ENCODE data around the gene NSUN4. TPM values are rescaled to one million over a fixed set of nuclear protein-coding genes. Genes with fewer than 3 reads are reported as not detected.
"Not testable (repeated sequence)": the region's sequence is repeated elsewhere in the genome, so short reads cannot be mapped to it uniquely, and the experiment has no call there.

NSUN4 gene
- total RNA-seq, 1 experiment from 2014 or later, result 30.7 TPM

GRCh38 chr1:46315669-46316403, 24.8 kb upstream of the NSUN4 start:
- BruUV-seq (replicated peaks), result no TSS peak
- DNase-seq (ENCODE audit: low spot score), result no peak
- Histone ChIP-seq H3K4me3 (ENCODE audit: low read depth, low read length, poor library complexity, severe bottlenecking) (no peak overlapping the region), H3K27me3 (replicated peaks; ENCODE audit: insufficient read depth, low read depth, low read length, poor library complexity) (no peaks in the 10 kb centered on the region), H3K27ac (ENCODE audit: low read depth, low read length, poor library complexity, severe bottlenecking) (no peak overlapping the region), H3K36me3 (ENCODE audit: insufficient read depth, low read length, poor library complexity, severe bottlenecking) (peaks cover 58% of the 10 kb centered on the region), H3K9me3 (ENCODE audit: low read depth, low read length, poor library complexity, severe bottlenecking) (no peaks in the 10 kb centered on the region), H3K4me1 (ENCODE audit: insufficient read depth, low read length, poor library complexity, severe bottlenecking) (no peaks in the 10 kb centered on the region)
- intact Hi-C loops (cut with micrococcal nuclease; ENCODE audit: unreplicated experiment), result no loop called here
- TF ChIP-seq EZH2 (IDR thresholded peaks at IDR 0.05; ENCODE audit: borderline replicate concordance, low read depth, low read length, poor library complexity, severe bottlenecking), result no peak
- TF ChIP-seq CTCF (conservative IDR thresholded peaks at IDR 0.05; ENCODE audit: low read depth, low read length), result no peak
- POLR2A ChIA-PET (ENCODE audit: low non-redundant PET), result no interaction called here
- CTCF ChIA-PET, result no interaction called here

- Histone ChIP-seq H3K36me3 (ENCODE audit: insufficient read depth, low read length, poor library complexity, severe bottlenecking) (peaks cover 43% of the 10 kb centered on the region), H3K9me3 (ENCODE audit: low read depth, low read length, poor library complexity, severe bottlenecking) (no peaks in the 10 kb centered on the region), H3K4me3 (ENCODE audit: low read depth, low read length, poor library complexity, severe bottlenecking) (no peak overlapping the region), H3K4me1 (ENCODE audit: insufficient read depth, low read length, poor library complexity, severe bottlenecking) (no peaks in the 10 kb centered on the region), H3K27ac (ENCODE audit: low read depth, low read length, poor library complexity, severe bottlenecking) (no peak overlapping the region), H3K27me3 (replicated peaks; ENCODE audit: insufficient read depth, low read depth, low read length, poor library complexity) (no peaks in the 10 kb centered on the region)
- TF ChIP-seq CTCF (conservative IDR thresholded peaks at IDR 0.05; ENCODE audit: low read depth, low read length) (no peak), EZH2 (IDR thresholded peaks at IDR 0.05; ENCODE audit: borderline replicate concordance, low read depth, low read length, poor library complexity, severe bottlenecking) (no peak)
- DNase-seq (ENCODE audit: low spot score), result no peak
- BruUV-seq (replicated peaks), result no TSS peak
- ChIA-PET CTCF (no interaction called here), POLR2A (ENCODE audit: low non-redundant PET) (no interaction called here)
- intact Hi-C loops (cut with micrococcal nuclease; ENCODE audit: unreplicated experiment), result no loop called here
Observed at GRCh38 chr1:46317323-46317722, 23.3 kb upstream of the NSUN4 start.

- H3K27me3 ChIP-seq (replicated peaks; ENCODE audit: insufficient read depth, low read depth, low read length, poor library complexity); BruUV-seq (replicated peaks); H3K27ac ChIP-seq (ENCODE audit: low read depth, low read length, poor library complexity, severe bottlenecking); H3K9me3 ChIP-seq (ENCODE audit: low read depth, low read length, poor library complexity, severe bottlenecking); DNase-seq (ENCODE audit: low spot score); CTCF ChIA-PET; H3K4me3 ChIP-seq (ENCODE audit: low read depth, low read length, poor library complexity, severe bottlenecking); POLR2A ChIA-PET (ENCODE audit: low non-redundant PET); intact Hi-C loops (cut with micrococcal nuclease; ENCODE audit: unreplicated experiment); H3K4me1 ChIP-seq (ENCODE audit: insufficient read depth, low read length, poor library complexity, severe bottlenecking): not testable (repeated sequence)
- peaks cover 26% of the 10 kb centered on the region for H3K36me3 ChIP-seq (ENCODE audit: insufficient read depth, low read length, poor library complexity, severe bottlenecking)
Observed at GRCh38 chr1:46319301-46319700, 21.3 kb upstream of the NSUN4 start.

- H3K9me3 ChIP-seq (ENCODE audit: low read depth, low read length, poor library complexity, severe bottlenecking); CTCF ChIA-PET; POLR2A ChIA-PET (ENCODE audit: low non-redundant PET); DNase-seq (ENCODE audit: low spot score); H3K4me3 ChIP-seq (ENCODE audit: low read depth, low read length, poor library complexity, severe bottlenecking); BruUV-seq (replicated peaks); H3K27me3 ChIP-seq (replicated peaks; ENCODE audit: insufficient read depth, low read depth, low read length, poor library complexity); intact Hi-C loops (cut with micrococcal nuclease; ENCODE audit: unreplicated experiment); H3K27ac ChIP-seq (ENCODE audit: low read depth, low read length, poor library complexity, severe bottlenecking); H3K4me1 ChIP-seq (ENCODE audit: insufficient read depth, low read length, poor library complexity, severe bottlenecking): not testable (repeated sequence)
- peaks cover 19% of the 10 kb centered on the region for H3K36me3 ChIP-seq (ENCODE audit: insufficient read depth, low read length, poor library complexity, severe bottlenecking)
Observed at GRCh38 chr1:46319960-46320914, 20.4 kb upstream of the NSUN4 start.

GRCh38 chr1:46322191-46322590, 18.4 kb upstream of the NSUN4 start:
- DNase-seq (ENCODE audit: low spot score); intact Hi-C loops (cut with micrococcal nuclease; ENCODE audit: unreplicated experiment); H3K4me1 ChIP-seq (ENCODE audit: insufficient read depth, low read length, poor library complexity, severe bottlenecking); H3K27me3 ChIP-seq (replicated peaks; ENCODE audit: insufficient read depth, low read depth, low read length, poor library complexity); H3K9me3 ChIP-seq (ENCODE audit: low read depth, low read length, poor library complexity, severe bottlenecking); H3K4me3 ChIP-seq (ENCODE audit: low read depth, low read length, poor library complexity, severe bottlenecking); POLR2A ChIA-PET (ENCODE audit: low non-redundant PET); BruUV-seq (replicated peaks); H3K27ac ChIP-seq (ENCODE audit: low read depth, low read length, poor library complexity, severe bottlenecking); CTCF ChIA-PET; H3K36me3 ChIP-seq (ENCODE audit: insufficient read depth, low read length, poor library complexity, severe bottlenecking): not testable (repeated sequence)

All from A673 (cell line).